GM12892 (cell line): Measurements from ENCODE around the gene IPO7.
"Not testable (repeated sequence)": the region's sequence is repeated elsewhere in the genome, so short reads cannot be mapped to it uniquely, and the experiment has no call there.

Source experiments
- POLR2A ChIP-seq: IDR thresholded peaks from 2 replicates; pipeline ENCODE4 v1.6.1; 2011; ENCODE audit warnings: low read depth, low read length, control low read depth
- POLR2AphosphoS5 ChIP-seq: IDR thresholded peaks from 2 replicates; pipeline ENCODE4 v1.6.1; 2011; ENCODE audit warnings: low read depth, low read length, control low read depth
- TAF1 ChIP-seq: IDR thresholded peaks from 2 replicates; pipeline ENCODE4 v1.6.1; 2011; ENCODE audit warnings: low read depth, mild to moderate bottlenecking, control low read depth, low read length, borderline replicate concordance

- not testable (repeated sequence) for TF ChIP-seq POLR2AphosphoS5, POLR2A, TAF1
Observed at GRCh38 chr11:9452023-9452422, 67.6 kb downstream of the IPO7 start.
